Mesenchymal stem cell (in vitro differentiated cells and primary cell): ENCODE data around the gene IGSF22. TPM values are rescaled to one million over a fixed set of nuclear protein-coding genes. Genes with fewer than 3 reads are reported as not detected.

Experiments used
- DNase-seq: peaks from one replicate; pipeline ENCODE4 v3.0.0-alpha.2; 2013
- H2AFZ ChIP-seq: one replicate; pipeline ENCODE4 v1.6.1; 2013; ENCODE audit warnings: low read depth, mild to moderate bottlenecking, control low read depth, inconsistent platforms, low read length, moderate library complexity
- H2AK5ac ChIP-seq: 2 replicates; pipeline ENCODE4 v1.6.1; 2013; ENCODE audit warnings: low read length, moderate library complexity, mild to moderate bottlenecking, inconsistent platforms; ENCODE audit not compliant: severe bottlenecking
- H2BK120ac ChIP-seq: one replicate; pipeline ENCODE4 v1.6.1; 2013; ENCODE audit warnings: low read depth, mild to moderate bottlenecking, inconsistent platforms, low read length, moderate library complexity
- H2BK12ac ChIP-seq, 2 experiments: one replicate each; pipeline ENCODE4 v1.6.1; 2013; ENCODE audit warnings: inconsistent platforms in 2 of 2, low read length in 2 of 2, mild to moderate bottlenecking in 2 of 2, moderate library complexity in 2 of 2, control low read depth in 1 of 2
- H2BK15ac ChIP-seq: one replicate; pipeline ENCODE4 v1.6.1; 2013; ENCODE audit warnings: mild to moderate bottlenecking, low read depth, inconsistent platforms; ENCODE audit not compliant: poor library complexity, severe bottlenecking
- H2BK5ac ChIP-seq: 2 replicates; pipeline ENCODE4 v1.6.1; 2013; ENCODE audit warnings: low read depth, mild to moderate bottlenecking, low read length, control low read depth, inconsistent platforms; ENCODE audit not compliant: poor library complexity, severe bottlenecking
- H3K14ac ChIP-seq, 2 experiments: one replicate each; pipeline ENCODE4 v1.6.1; 2013; ENCODE audit warnings: inconsistent platforms in 2 of 2, low read length in 2 of 2, control low read depth in 1 of 2, mild to moderate bottlenecking in 1 of 2, moderate library complexity in 1 of 2
- H3K18ac ChIP-seq, 2 experiments: one replicate each; pipeline ENCODE4 v1.6.1; 2013; ENCODE audit warnings: inconsistent platforms in 2 of 2, low read length in 2 of 2, control low read depth in 1 of 2, low read depth in 1 of 2, mild to moderate bottlenecking in 1 of 2
- H3K23ac ChIP-seq, 2 experiments: one replicate each; pipeline ENCODE4 v1.6.1; 2013; ENCODE audit warnings: inconsistent platforms in 2 of 2, low read length in 2 of 2, mild to moderate bottlenecking in 2 of 2, moderate library complexity in 2 of 2, control low read depth in 1 of 2
- H3K27ac ChIP-seq: 2 replicates; pipeline ENCODE4 v1.5.1; 2013; ENCODE audit warnings: mild to moderate bottlenecking, moderate library complexity, low read length, control low read depth, inconsistent platforms; ENCODE audit not compliant: poor library complexity, severe bottlenecking
- H3K27me3 ChIP-seq, 2 experiments: 2 replicates each; pipeline versions ENCODE4 v1.6.1 to v1.7.0; 2013; ENCODE audit warnings: low read length in 2 of 2, mild to moderate bottlenecking in 2 of 2, moderate library complexity in 2 of 2, control low read depth in 1 of 2, inconsistent platforms in 1 of 2; ENCODE audit not compliant: control insufficient read depth in 1 of 2, insufficient read depth in 1 of 2
- H3K36me3 ChIP-seq, 2 experiments: 2 replicates each; pipeline versions ENCODE4 v1.6.1 to v1.7.0; 2013; ENCODE audit warnings: low read length in 2 of 2, control low read depth in 1 of 2, inconsistent platforms in 1 of 2, low read depth in 1 of 2, mild to moderate bottlenecking in 1 of 2; ENCODE audit not compliant: insufficient read depth in 2 of 2, control insufficient read depth in 1 of 2
- H3K4ac ChIP-seq, 2 experiments: one replicate each; pipeline ENCODE4 v1.6.1; 2013; ENCODE audit warnings: inconsistent platforms in 2 of 2, low read length in 2 of 2, mild to moderate bottlenecking in 2 of 2, moderate library complexity in 2 of 2, control low read depth in 1 of 2, low read depth in 1 of 2
- H3K4me1 ChIP-seq: 2 replicates; pipeline ENCODE4 v1.6.1; 2013; ENCODE audit warnings: low read depth, low read length, control low read depth; ENCODE audit not compliant: control insufficient read depth, insufficient read depth
- H3K4me2 ChIP-seq: 2 replicates; pipeline ENCODE4 v1.6.1; 2013; ENCODE audit warnings: low read length, mild to moderate bottlenecking, inconsistent platforms; ENCODE audit not compliant: poor library complexity, severe bottlenecking
- H3K4me3 ChIP-seq, 2 experiments: 2 replicates each; pipeline versions ENCODE4 v1.5.1 to v1.7.0; 2013; ENCODE audit warnings: low read length in 2 of 2, mild to moderate bottlenecking in 2 of 2, control low read depth in 1 of 2, low read depth in 1 of 2; ENCODE audit not compliant: insufficient read depth in 1 of 2
- H3K79me1 ChIP-seq: replicated peaks from 2 replicates; pipeline ENCODE4 v1.6.1; 2013; ENCODE audit warnings: mild to moderate bottlenecking, control low read depth, low read length, inconsistent platforms; ENCODE audit not compliant: poor library complexity, severe bottlenecking
- H3K9ac ChIP-seq: 2 replicates; pipeline ENCODE4 v1.7.0; 2013; ENCODE audit warnings: mild to moderate bottlenecking, low read length, moderate library complexity
- H3K9me3 ChIP-seq: 2 replicates; pipeline ENCODE4 v1.7.0; 2013; ENCODE audit warnings: mild to moderate bottlenecking, low read length; ENCODE audit not compliant: control insufficient read depth
- H4K8ac ChIP-seq: one replicate; pipeline ENCODE4 v1.6.1; 2013; ENCODE audit warnings: inconsistent platforms, mild to moderate bottlenecking, low read length, moderate library complexity
- H4K91ac ChIP-seq: one replicate; pipeline ENCODE4 v1.6.1; 2013; ENCODE audit warnings: mild to moderate bottlenecking, low read length, inconsistent platforms
- WGBS: methylation state at CpG from one replicate; pipeline ENCODE4 v1.1.7; 2013; ENCODE audit warnings: mixed read lengths; 5-methylcytosine and 5-hydroxymethylcytosine counted together
- polyA plus RNA-seq, 2 experiments: library from polyadenylated mRNA; stranded (reverse); fragments of 200-250 nt; gene quantifications; one replicate each; pipeline ENCODE4 v1.2.3, GENCODE V29; 2013

Gene IGSF22
- not detected for polyA plus RNA-seq (2013, experiment 1 of 2)
- not detected for polyA plus RNA-seq (2013, experiment 2 of 2)

GRCh38 chr11:18726040-18726439 lies at the start of gene IGSF22:
TSS of gene IGSF22 (minus strand) at chr11:18726188. CDS start at chr11:18724236, 1,952 bp downstream.
- H3K36me3 ChIP-seq = no peaks in the 10 kb centered on the region
- H3K23ac ChIP-seq = peak within 1 kb of the TSS in 1 of 2 experiments; percentile 57
- H3K27ac ChIP-seq = no peak within 1 kb of the TSS
- no peak within 1 kb of the TSS for H2BK12ac ChIP-seq
- H4K8ac ChIP-seq = no peak within 1 kb of the TSS
- H2BK5ac ChIP-seq = no peak within 1 kb of the TSS
- H2AFZ ChIP-seq = no peak within 1 kb of the TSS
- no peak within 1 kb of the TSS for H3K9ac ChIP-seq
- no peak within 1 kb of the TSS for H2BK120ac ChIP-seq
- H2AK5ac ChIP-seq = no peak within 1 kb of the TSS
- H3K4ac ChIP-seq = peak within 1 kb of the TSS in 1 of 2 experiments; percentile 27
- WGBS = 44% methylated on average over 7 of the region's 7 CpGs
- no peak within 1 kb of the TSS for H3K14ac ChIP-seq
- no peak within 1 kb of the TSS for H3K4me2 ChIP-seq
- H3K27me3 ChIP-seq = peaks cover 8 to 25% of the 10 kb centered on the region in 2 experiments
- H2BK15ac ChIP-seq = no peak within 1 kb of the TSS
- H3K4me3 ChIP-seq = no peak within 1 kb of the TSS
- peaks cover 10% of the 10 kb centered on the region for H3K4me1 ChIP-seq
- H4K91ac ChIP-seq = no peak within 1 kb of the TSS
- H3K79me1 ChIP-seq = no peaks in the 10 kb centered on the region
- no peak for DNase-seq
- H3K9me3 ChIP-seq = no peaks in the 10 kb centered on the region
- H3K18ac ChIP-seq = no peak within 1 kb of the TSS

DNA sequence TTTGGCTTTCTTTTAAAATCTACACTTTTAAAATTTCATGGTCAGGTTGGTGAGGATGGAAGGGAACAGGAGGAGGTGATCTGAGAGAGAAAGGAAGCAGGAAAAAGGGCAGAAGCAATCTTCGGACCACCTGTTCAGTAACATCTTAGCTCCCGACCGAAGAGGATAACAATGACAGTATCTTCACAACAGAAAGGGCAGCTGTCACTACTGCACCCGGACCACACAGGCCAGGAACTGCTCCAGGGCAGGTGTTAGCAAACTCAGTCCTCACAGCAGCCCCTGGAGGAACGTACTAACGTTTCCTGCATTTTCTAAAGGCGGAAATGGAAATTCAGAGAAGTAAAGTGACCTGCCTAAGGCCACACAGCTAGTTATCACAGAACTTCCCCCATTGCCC lies 48.8 kb upstream of the IGSF22 start:
- Histone ChIP-seq H2BK12ac (no peak overlapping the region), H3K79me1 (no peaks in the 10 kb centered on the region), H3K18ac (no peak overlapping the region), H2BK120ac (no peak overlapping the region), H3K14ac (no peak overlapping the region), H3K4me1 (peaks cover under 1% of the 10 kb centered on the region), H2AK5ac (no peak overlapping the region), H3K4me2 (no peak overlapping the region), H4K91ac (no peak overlapping the region), H3K4me3 (no peak overlapping the region), H3K9ac (no peak overlapping the region), H3K27me3 (peaks cover 38 to 41% of the 10 kb centered on the region in 2 experiments), H4K8ac (no peak overlapping the region), H2BK15ac (no peak overlapping the region), H3K27ac (no peak overlapping the region), H3K36me3 (no peaks in the 10 kb centered on the region), H3K23ac (no peak overlapping the region), H2AFZ (no peak overlapping the region), H3K4ac (no peak overlapping the region), H2BK5ac (no peak overlapping the region), H3K9me3 (no peaks in the 10 kb centered on the region)
- no peak for DNase-seq
- 83% methylated on average over 7 of the region's 7 CpGs for WGBS

DNA sequence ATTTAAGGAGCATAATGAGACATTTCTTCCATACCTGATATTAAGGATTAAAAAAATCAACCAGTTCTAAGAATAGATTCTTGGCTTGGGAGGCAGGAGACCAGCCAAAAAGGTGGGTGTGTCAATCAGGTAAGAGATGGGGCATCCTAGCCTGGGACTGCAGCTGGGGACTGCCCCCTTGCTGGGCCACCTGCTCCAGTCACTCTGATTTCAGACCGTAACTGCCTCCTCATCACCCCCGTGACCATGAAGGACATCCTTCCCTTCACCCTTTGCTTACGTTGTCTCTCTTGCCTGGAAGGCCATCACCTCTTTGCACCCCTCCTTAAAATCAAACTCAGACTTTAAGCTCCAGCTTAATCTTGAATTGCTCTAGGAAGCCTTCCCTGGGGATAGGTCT lies 47.7 kb upstream of the IGSF22 start:
- no peaks in the 10 kb centered on the region for H3K79me1 ChIP-seq
- H3K9ac ChIP-seq = no peak overlapping the region
- no peak overlapping the region for H3K27ac ChIP-seq
- H3K14ac ChIP-seq = no peak overlapping the region
- no peaks in the 10 kb centered on the region for H3K9me3 ChIP-seq
- no peak overlapping the region for H3K4ac ChIP-seq
- no peak overlapping the region for H3K4me3 ChIP-seq
- DNase-seq = no peak
- no peak overlapping the region for H4K8ac ChIP-seq
- WGBS = 87% methylated on average over 3 of the region's 3 CpGs
- H3K4me2 ChIP-seq = no peak overlapping the region
- H3K27me3 ChIP-seq = peaks cover 38% of the 10 kb centered on the region in 2 experiments
- no peak overlapping the region for H2AK5ac ChIP-seq
- no peak overlapping the region for H4K91ac ChIP-seq
- H2BK120ac ChIP-seq = no peak overlapping the region
- H3K18ac ChIP-seq = no peak overlapping the region
- no peak overlapping the region for H2BK15ac ChIP-seq
- H3K23ac ChIP-seq = no peak overlapping the region
- H2AFZ ChIP-seq = no peak overlapping the region
- H3K4me1 ChIP-seq = peaks cover 2% of the 10 kb centered on the region
- no peak overlapping the region for H2BK12ac ChIP-seq
- H3K36me3 ChIP-seq = no peaks in the 10 kb centered on the region
- H2BK5ac ChIP-seq = no peak overlapping the region

GRCh38 chr11:18773104-18773503 lies 47.1 kb upstream of the IGSF22 start:
- Histone ChIP-seq H2BK12ac (no peak overlapping the region), H4K91ac (no peak overlapping the region), H3K36me3 (no peaks in the 10 kb centered on the region), H3K27me3 (peaks cover 38% of the 10 kb centered on the region in 2 experiments), H3K27ac (no peak overlapping the region), H3K79me1 (no peaks in the 10 kb centered on the region), H2BK120ac (no peak overlapping the region), H3K9ac (no peak overlapping the region), H3K14ac (no peak overlapping the region), H3K4me1 (peaks cover 2% of the 10 kb centered on the region), H2AK5ac (no peak overlapping the region), H2BK5ac (no peak overlapping the region), H3K18ac (no peak overlapping the region), H2BK15ac (no peak overlapping the region), H3K4me2 (no peak overlapping the region), H3K23ac (no peak overlapping the region), H3K4ac (no peak overlapping the region), H3K4me3 (no peak overlapping the region), H3K9me3 (no peaks in the 10 kb centered on the region), H4K8ac (no peak overlapping the region), H2AFZ (no peak overlapping the region)
- 53% methylated on average over 8 of the region's 8 CpGs for WGBS
- DNase-seq = no peak
